Hematopoietic multipotent progenitor cell treated with erythropoietin and hydrocortisone succinate and interleukin-3 and kit ligand, for 6 days (in vitro differentiated cells): Measurements from ENCODE around the gene TTC13.

Experiments
- DNase-seq: peaks from one replicate; pipeline ENCODE4 v3.0.0-alpha.2; 2015

TTC13 gene

DNA sequence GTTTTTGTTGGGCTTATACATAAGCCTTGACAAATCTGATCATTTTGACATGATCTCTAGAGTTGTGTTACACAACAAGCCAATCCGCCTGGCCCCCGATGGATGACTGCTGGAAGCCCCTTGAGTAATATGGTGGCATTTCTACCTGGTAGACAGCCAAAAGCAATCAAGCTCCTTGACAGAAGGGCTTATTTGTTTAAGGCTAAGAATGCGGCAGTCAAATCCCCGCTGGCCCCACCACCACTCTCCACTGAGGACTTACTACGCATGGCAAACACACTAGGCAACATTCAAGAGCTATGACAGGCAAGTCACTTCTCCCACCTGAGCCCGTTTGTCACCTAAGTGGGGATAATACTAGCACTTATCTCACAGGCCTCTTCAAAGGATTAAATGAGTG lies 77.0 kb downstream of the TTC13 start:
- no peak for DNase-seq

DNA sequence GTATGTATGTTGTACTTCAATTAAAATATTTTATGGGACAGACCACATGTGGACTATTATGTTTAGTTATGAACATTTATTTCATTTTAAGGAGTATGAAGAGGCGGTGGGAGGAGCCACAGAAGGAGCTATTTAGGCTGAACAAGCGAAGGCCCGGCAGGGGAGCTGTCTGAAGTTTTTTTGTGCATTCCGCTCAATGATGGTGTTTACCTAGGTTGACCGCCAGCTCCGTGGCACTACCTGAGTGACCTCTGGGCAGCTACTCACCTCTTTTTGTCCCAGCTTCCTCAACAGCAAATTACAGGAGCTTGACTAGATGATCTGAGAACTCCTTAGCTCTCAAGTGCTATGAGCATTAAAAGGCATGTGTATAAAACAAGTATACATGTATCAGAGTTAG lies 77.7 kb downstream of the TTC13 start:
- DNase-seq, result no peak

DNA sequence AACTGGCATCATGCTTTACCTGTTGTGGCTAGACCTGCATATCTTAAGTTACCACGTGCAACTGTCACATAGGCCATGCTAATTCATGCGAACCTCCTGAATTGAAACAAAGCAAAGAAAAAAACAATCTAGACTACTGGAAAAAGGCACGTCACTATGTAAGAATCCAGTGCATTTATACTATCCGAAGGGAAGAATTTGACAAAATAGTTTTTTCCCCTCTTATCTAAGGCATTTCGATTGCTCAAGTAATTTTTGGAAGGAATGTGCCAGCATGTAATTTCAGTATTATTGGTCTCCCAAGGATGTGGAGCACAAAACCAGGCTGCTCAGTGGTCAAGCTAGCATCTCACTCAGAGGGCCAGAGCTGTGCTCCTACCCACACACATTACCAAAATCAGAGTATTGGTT lies 78.8 kb downstream of the TTC13 start:
- DNase-seq, result no peak

DNA sequence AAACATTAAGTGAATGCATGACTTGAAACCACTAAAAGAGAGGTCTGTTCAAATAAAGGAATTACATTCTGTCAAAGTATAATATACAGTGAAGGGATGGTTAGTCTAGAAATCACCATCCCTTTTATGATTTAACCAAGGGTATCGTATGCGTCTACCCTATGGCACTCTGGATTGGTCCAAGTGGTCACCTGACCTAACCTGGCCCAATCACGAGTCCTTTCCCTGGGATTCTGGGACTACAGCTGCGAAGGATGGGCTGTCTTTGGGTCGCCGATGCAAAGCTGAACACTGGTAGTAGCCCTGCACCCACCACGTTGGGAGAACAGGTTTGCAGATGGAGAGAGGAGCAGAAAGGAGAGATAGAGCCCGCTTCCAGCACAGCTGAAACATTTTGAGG lies 79.9 kb downstream of the TTC13 start:
- DNase-seq, result no peak

DNA sequence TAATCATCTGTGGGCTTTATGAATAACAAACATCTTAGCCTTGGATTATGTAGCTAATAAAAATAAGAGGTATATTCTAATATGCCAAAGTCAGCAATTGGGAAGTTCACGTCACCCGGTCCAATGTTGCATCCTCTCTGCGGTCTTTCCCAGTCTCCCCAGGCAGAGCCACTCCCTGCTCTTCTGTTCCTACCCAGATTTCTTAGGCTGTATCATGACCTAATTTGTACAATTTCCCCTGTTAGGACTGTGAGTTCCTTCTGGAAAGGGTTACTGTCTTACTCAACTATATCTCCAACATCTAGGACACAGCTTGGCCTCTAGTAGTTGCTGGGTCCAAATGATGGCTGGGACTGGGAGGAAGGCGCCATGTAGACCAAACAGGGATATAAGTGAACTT lies 80.5 kb downstream of the TTC13 start:
- no peak for DNase-seq

DNA sequence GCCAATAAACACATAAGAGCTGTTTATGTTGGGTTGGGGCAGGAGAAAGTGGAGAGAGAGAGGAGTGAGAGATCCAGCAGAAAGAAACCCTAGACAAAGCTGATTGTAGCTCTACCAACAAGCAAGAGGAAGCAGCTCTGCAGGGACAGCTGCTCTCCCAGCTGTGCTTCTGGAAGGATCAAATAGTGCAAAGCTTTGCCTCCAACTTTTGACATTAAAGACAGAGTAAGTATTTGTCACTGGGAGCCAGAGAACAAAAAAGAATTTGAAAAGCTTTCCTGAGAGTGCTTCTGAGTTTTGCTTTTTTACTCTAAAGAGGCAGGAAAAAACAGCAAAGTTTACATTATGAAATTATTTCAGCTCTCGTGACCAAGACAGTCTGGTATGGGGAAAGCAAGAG lies 81.9 kb downstream of the TTC13 start:
- DNase-seq, result no peak

DNA sequence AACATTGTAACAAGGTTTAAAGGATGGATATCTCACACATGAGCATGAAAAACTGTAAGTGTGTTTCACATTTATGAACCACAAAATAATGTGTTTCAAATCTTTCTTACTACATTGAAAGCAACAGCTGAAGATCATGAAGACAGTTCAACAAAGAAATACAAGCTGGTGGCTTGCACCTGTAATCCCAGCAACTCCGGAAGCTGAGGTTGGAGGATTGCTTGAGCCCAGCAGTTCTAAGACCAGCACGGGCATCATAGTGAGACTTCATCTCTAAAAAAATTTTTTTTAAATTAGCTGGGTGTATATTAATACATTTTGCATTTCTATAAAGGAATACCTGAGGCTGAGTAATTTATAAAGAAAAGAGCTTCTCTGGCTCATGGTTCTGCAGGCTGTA lies 83.2 kb downstream of the TTC13 start:
- no peak for DNase-seq

DNA sequence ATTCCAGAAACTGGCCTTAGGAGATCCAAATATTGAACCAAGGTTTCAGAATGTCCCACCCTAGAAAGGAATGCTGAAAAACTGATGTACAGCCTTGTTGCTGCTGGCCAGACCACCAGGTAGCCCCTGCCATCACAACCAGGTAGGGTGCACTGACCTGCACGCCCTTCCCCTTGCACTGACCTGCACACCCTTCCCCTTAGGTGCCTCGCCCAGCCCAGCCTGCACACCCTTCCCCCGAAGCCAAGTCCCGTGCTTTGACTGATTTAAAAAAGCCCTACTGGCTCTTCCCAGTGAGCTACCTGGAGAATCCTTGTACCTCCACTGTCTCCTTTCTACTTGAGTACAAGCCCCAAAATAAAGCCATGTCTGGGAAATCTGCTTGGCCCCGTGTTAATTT lies 84.0 kb downstream of the TTC13 start:
- DNase-seq, result no peak

DNA sequence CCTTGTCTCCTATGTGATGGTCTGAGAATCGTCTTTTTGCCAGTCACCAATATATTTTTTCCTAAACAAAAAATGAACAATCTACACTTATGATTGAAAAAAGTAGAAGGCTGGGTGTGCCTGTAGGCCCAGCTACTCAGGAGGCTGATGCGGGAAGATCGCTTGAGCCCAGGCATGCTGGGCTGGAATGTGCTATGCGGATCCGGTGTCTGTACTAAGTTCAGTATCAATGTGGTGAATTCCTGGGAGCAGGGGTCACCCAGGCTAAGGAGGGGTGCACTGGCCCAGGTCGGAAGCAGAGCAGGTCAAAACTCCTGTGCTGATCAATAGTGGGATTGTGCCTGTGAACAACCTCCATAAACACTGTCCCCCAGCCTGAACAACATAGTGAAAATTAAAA lies 84.6 kb downstream of the TTC13 start:
- no peak for DNase-seq

DNA sequence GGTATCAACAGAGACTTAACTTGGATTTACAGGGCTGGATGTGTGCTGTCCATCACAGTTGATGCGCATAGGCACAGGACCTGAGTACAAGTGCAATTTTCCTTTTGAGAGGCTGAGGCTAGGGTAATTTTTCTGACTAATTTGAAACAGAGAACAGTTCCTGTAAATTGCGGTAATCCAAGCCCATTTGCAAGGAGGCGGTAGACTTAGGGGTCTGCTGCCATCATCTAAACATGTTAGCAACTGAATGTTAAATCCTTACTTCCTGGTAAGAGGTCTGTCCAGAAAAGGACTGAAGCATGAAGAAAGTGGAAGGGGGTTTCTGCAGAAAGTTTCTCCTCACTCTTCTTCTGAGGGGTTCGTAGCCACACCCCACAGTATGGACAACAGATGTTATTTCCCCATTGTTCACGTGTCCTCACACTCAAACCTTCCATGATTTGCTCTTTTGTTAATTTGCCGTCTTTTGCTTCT lies 86.6 kb downstream of the TTC13 start:
- DNase-seq, result no peak

DNA sequence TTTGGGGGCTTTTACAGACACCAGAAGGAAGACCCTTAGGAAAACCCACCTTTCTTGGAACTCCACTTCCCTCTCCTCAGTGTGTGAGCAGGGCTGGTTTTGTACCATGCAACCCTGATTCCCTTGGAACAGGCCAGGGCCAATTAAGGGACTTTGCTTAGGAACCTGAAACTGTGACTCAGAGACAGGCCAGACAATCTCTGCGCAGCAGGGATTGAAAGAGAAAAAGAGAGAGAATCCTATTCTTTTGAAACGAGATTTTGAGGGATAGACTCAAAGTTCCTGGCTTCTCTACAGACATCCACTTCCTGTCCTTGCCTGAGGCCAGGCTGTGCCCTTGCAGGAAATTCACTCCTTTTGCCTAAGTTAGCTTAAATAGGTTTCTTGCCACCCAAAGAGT lies 87.2 kb downstream of the TTC13 start:
- no peak for DNase-seq

DNA sequence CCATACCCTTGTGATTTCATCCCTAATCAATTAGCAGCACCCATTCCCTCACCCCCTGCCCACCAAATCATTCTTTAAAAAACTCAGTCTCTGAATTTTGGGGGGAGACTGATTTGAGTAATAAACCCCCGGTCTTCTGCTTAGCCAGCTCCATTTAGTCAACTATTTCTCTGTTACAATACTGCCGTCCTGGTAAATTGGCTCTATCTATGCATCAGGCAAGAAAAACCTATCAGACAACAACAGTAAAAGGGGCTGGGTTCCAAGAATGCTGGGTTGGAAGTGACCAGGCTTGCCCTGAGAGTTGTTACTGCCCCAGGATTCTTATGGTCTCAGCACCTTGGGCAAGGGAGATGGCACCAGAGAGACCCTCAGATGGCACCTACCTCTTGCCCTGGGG lies 94.0 kb downstream of the TTC13 start:
- DNase-seq, result no peak

DNA sequence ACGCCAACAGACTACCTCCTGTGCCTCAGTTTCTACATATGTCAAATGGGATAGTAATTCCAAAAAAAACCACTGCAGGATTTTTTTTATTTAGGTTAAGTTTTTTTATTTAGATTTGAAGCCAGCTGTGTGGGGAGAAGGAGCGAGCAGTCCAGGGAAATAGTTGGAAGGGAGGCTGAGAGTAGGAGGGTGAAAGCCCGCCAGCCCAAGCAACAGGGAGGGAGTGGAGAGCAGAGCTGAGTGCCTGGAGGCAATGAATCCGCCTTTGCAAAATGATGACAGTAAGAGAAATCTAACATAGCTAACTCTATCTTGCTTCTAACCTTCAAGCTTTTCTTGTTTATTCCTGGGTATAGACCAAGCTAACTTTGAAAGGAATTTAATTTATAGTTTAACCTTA lies 94.7 kb downstream of the TTC13 start:
- no peak for DNase-seq

DNA sequence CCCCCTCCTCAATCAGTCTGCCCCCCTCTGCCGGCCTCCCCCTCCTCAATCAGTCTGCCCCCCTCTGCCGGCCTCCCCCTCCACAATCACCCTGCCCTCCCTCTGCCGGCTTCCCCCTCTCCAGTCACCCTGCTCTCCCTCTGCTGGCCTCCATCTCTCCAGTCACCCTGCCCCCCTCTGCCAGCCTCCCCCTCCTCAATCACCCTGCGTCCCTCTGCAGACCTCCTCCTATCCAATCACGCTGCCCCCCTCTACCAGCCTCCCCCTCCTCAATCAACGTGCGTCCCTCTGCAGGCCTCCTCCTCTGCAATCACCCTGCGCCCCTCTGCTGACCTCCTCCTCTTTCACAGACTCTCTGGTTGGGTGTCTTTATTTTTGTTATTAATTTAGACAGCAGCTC lies 98.9 kb downstream of the TTC13 start:
- DNase-seq, result no peak

DNA sequence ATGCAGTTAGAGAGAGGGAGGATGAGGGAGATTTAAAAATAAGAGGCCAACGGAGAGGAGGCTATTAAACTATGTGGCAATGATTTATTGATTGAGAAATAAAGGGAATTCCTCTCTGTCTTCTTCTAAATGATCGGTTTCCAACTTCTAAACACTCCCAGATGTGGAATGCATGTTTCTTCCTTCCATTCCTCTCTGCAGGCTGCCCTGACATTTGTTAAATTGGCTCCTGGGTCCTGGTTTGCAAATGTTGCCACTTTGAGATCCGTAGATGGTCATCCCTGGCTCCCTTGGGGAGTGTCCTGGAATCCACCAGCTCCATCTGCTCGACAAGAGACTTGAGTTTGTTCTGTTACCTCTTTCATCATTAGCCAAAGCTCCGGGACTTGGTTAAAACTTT lies 100.1 kb downstream of the TTC13 start:
- no peak for DNase-seq

DNA sequence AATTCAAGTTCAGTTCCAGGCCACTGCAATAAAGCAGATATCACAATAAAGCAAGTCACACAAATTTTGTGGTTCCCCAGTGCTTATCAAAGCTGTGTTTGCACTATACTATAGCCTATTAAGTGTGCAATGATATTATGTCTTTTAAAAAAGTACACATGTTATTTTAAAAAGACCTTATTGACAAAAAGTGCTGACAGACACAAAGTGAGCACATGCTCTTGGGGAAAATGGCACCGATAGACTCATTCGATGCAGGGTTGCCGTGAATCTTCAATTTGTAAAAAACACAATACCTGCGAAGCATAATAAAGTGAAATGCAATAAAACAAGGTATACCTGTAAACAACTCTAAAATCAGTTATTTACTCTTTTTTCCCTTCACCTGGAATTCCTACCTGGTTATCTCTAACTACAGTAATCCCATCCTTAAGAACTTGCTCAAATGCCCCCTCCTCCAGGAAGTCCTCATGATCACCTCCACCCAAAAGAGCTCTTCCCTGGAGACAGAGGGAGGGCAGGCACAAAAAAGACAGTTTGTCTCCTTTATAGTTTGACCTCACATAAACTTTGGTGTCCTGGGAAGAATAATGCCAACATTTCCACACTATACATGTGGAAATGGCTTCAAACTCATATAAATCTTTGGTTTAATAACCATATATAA lies 100.6 kb downstream of the TTC13 start:
- DNase-seq, result no peak

DNA sequence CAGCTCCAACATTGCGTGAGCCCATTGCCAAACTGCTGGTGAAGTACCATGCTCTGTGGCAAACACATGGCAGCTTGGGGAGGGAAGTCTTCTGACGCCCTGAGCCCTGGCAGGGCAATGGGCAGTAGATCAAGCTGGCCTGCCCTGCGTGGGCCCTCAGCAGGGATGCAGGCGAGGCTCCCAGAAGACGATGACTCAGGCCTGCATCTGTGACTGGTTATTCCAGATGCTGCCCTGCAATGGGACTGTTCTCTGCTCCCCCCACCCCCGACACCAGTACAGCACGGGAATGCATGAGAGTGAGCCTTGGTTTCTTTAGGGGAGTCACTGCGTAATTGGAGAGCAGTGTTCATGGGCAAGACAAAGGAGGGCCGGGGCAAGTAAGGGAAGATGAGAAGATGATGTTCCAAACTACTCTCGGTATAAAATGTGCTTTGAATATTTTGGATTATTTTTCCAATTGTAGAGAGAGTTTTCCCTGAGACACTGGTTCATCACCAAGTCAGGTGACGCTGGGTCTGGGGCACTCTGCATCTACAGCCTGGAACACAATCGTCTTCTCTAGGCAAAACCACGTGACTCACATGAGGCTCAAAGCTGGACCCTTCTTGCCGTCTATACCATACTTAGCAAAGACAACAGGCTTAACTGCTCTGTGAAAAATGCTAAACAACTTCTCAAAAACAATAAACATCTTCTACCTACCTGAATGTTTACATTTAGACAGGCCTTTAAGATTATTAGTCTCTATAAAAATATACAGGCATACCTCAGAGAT lies 101.3 kb downstream of the TTC13 start:
- DNase-seq, result no peak

DNA sequence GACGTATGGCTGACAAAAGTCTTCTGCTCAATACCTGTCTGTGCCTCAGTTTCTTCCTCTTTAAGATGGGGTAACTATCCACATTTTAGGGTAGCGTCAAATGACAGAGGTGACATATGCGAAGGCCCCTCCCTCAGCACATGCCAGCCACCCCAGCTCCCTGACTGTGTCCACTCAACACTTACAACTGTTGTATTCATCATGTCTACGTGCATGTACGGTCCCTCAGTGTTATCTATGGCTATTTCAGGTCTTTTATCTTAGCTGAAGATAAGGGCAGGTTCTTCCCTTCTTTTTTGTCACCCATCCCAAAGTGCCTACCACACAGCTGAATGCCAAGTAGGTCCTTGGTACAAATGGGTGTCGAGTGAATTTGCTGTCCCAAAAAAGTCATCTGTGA lies 102.0 kb downstream of the TTC13 start:
- no peak for DNase-seq

DNA sequence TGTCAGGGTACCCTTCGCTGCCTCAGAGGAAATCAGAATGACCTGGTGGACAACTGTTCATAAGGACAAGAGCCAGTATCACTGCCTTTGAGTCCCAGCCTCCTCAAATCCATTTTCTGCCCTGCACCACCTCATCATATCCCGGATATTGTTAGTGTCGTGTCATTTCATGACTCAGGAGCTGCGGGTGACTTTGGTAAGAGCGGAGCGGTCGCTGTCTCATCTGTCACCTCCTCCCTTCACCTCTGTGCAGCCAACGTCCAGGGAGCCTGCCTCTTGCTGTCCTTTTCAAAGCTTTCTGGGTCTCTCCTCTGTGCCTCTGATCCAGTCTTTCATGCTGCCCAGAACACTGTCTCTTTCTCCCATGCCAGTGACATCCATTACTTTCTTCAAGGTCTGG lies 103.3 kb downstream of the TTC13 start:
- no peak for DNase-seq

DNA sequence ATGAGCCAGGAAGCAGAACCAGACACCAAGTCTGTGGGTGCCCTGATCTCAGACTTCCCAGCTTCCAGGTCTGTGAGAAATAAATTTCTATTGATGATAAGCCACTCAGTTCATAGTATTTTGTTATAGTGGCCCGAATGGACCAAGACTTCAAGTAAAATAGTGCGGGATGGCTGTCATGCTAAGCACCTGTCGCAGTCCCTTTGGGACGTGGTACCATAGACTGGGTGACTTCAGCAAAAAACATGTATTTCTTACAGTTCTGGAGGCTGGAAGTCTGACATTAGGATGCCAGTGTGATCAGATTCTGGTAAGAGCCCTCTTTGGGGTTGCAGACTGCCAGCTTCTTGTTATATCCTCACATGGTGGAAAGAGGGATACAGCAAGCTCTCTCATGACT lies 107.7 kb downstream of the TTC13 start:
- no peak for DNase-seq

DNA sequence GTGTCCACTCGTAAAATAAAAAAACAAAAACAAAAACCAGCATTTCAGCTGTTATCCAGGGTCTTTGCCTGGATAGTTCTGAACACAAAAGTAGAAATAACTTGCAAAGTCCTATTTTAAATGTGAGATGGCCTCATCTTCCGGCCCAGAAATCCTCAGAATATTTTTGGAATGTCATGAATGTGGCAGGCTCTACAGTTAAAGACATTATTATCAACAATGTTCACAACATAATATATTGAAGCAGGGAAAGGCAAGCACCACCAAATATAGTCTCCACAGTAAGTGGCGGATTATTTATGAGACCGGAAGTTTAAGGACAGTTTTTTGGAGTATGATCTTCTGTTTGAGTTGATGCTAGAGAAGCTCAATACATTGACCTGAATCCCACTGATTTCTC lies 109.2 kb downstream of the TTC13 start:
- no peak for DNase-seq

DNA sequence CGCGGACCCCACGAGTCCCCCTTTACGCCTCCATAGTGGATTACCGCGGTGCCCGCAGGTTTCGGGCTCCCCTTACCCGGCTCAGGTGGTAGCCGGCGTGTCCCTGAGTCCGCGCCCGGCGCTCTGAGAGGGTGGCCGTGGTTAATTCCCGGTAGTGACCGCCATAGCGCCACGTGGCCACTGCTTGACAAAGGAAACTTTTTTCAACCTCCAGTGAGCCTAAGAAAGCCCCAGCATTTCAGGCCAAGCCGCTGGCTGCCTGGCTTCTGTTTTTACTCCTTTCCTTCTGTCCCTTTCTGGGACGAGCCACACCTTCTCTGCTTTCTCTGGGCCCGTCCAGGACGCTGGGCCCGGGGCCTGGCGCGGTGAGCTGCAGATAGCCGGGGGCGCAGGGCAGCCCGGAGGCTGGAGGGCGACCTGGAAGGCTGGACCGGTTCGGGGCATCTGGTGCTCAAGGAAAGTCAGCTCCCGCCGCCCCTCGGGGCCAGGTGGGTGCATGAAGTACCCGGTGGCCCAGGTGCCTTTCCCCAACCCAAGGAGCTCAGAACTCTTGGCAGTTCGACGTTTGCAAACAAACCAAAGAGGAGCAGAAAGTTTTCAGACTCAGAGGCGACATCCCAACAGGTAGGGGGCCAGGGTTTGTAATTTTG lies 109.8 kb downstream of the TTC13 start:
- DNase-seq, result peak; percentile 69

DNA sequence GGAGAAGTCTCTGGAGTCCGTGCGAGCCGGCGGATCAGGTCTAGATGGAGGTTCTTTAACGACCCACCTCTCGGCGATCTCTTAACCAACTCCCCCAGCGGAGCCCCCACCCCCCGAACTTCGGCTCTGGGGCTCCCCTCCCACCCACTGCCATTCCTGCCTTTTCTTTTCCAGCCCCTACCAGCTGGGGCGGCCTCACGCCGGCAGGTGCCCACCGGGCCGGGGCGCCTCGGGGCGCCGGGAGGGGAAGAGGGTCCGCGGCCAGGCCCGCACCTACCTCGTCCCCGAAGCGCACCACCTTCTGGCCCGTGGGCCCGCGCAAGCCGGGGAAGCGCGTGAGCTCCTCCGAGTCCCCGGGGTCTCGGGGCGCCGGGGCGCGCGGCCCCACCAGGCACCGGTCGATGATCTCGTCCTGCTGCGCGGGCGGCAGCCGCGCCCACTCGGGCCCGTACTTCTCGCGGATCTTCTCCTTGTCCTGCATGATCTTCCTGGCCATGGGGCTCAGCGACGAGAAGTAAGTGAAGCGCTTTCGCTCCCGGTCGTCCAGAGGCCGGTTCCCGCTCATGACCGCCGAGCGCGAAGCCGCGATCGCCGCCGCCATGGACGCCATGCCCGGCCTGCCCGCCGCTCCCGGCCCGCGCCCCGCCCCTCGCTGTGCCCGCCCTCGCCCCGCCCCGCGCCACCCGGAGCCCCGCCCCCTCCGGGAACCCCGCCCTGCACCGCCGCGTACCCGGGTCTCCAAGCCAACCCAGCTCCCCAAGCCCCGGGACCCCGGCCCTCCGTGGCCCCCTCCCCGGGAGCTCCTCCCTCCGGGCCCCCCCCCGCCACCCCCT lies 110.5 kb downstream of the TTC13 start, which contains the start of gene C1orf198:
Gene C1orf198, minus strand, starts transcription at position 619 of the 833 bp plus-strand sequence. Its CDS starts 9 bp downstream, at position 610.
- peak; percentile 65 for DNase-seq
